GM23338 (cell line): ENCODE data around the gene DEXI. TPM values are rescaled to one million over a fixed set of nuclear protein-coding genes. Genes with fewer than 3 reads are reported as not detected.

Experiments used
- ATAC-seq: fragments of 200-7000 bp; cut with Tn5 transposase; 3 replicates; pipeline ENCODE4 v1.9.1; 2020
- DNase-seq: peaks from one replicate; pipeline ENCODE4 v3.0.0-alpha.2; 2015; ENCODE audit warnings: low spot score
- H2AFZ ChIP-seq: fragments of 200-600 bp; sonication (generic); 2 replicates; pipeline ENCODE4 v1.8.0; 2016; ENCODE audit warnings: antibody characterized with exemption, mild to moderate bottlenecking, moderate library complexity
- H3F3A ChIP-seq: fragments of 200-600 bp; sonication (generic); replicated peaks from 2 replicates; pipeline ENCODE4 v1.8.0; 2017; ENCODE audit warnings: antibody characterized with exemption, mixed run types, low read depth
- H3K27ac ChIP-seq: fragments of 200-600 bp; sonication (generic); 2 replicates; pipeline ENCODE4 v1.6.1; 2016; ENCODE audit warnings: low read depth
- H3K27me3 ChIP-seq: fragments of 200-600 bp; sonication (generic); 2 replicates; pipeline ENCODE4 v1.8.0; 2016; ENCODE audit warnings: mild to moderate bottlenecking, mixed run types, moderate library complexity; ENCODE audit not compliant: insufficient read depth
- H3K36me3 ChIP-seq: fragments of 200-600 bp; sonication (generic); 2 replicates; pipeline ENCODE4 v1.8.0; 2016; ENCODE audit warnings: mild to moderate bottlenecking; ENCODE audit not compliant: insufficient read depth
- H3K4me1 ChIP-seq: fragments of 200-600 bp; sonication (generic); 2 replicates; pipeline ENCODE4 v1.8.0; 2016; ENCODE audit warnings: mild to moderate bottlenecking, moderate library complexity; ENCODE audit not compliant: insufficient read depth
- H3K4me2 ChIP-seq: fragments of 200-600 bp; sonication (generic); 2 replicates; pipeline ENCODE4 v1.7.1; 2017; ENCODE audit warnings: mixed run types
- H3K4me3 ChIP-seq: fragments of 200-600 bp; sonication (generic); 2 replicates; pipeline ENCODE4 v1.6.1; 2016; ENCODE audit warnings: mixed run types
- H3K79me2 ChIP-seq: fragments of 200-600 bp; sonication (generic); replicated peaks from 2 replicates; pipeline ENCODE4 v1.8.0; 2017; ENCODE audit warnings: mild to moderate bottlenecking; ENCODE audit not compliant: insufficient read depth
- H3K9me2 ChIP-seq: fragments of 200-600 bp; sonication (generic); 2 replicates; pipeline ENCODE4 v1.8.0; 2017; ENCODE audit not compliant: insufficient read depth
- H4K20me1 ChIP-seq: fragments of 200-600 bp; sonication (generic); replicated peaks from 2 replicates; pipeline ENCODE4 v1.8.0; 2017; ENCODE audit warnings: mild to moderate bottlenecking; ENCODE audit not compliant: insufficient read depth
- H3K27ac Mint-ChIP-seq: 2 replicates; pipeline ENCODE4 v1.8.0; 2020; ENCODE audit warnings: inconsistent platforms, mild to moderate bottlenecking, moderate library complexity, mixed read lengths
- H3K27me3 Mint-ChIP-seq: 3 replicates; pipeline ENCODE4 v1.8.0; 2022; ENCODE audit warnings: low read depth, mild to moderate bottlenecking, moderate library complexity, mixed read lengths, inconsistent platforms; ENCODE audit not compliant: insufficient read depth, poor library complexity
- H3K36me3 Mint-ChIP-seq: 3 replicates; pipeline ENCODE4 v1.8.0; 2021; ENCODE audit warnings: low read depth, mild to moderate bottlenecking, inconsistent platforms, moderate library complexity, mixed read lengths
- H3K4me1 Mint-ChIP-seq: 3 replicates; pipeline ENCODE4 v1.8.0; 2020; ENCODE audit warnings: mild to moderate bottlenecking, inconsistent platforms, mixed read lengths
- H3K4me3 Mint-ChIP-seq: 3 replicates; pipeline ENCODE4 v1.8.0; 2021; ENCODE audit warnings: moderate library complexity, mild to moderate bottlenecking, inconsistent platforms, mixed read lengths
- H3K9me3 Mint-ChIP-seq: 3 replicates; pipeline ENCODE4 v1.8.0; 2020; ENCODE audit warnings: moderate library complexity, mild to moderate bottlenecking, inconsistent platforms, mixed read lengths
- CTCF ChIP-seq, 2 experiments: fragments of 200-600 bp in 1 of 2; sonication (generic) in 1 of 2; conservative IDR thresholded peaks; 2 replicates each; pipeline versions ENCODE4 v1.5.1 to v1.6.1; 2016 to 2017; ENCODE audit warnings: antibody characterized with exemption in 2 of 2, low read depth in 2 of 2, mild to moderate bottlenecking in 2 of 2, moderate library complexity in 1 of 2
- EZH2phosphoT487 ChIP-seq: fragments of 200-600 bp; sonication (generic); IDR thresholded peaks from one replicate; pipeline ENCODE4 v1.8.1; 2018; ENCODE audit warnings: antibody characterized with exemption; ENCODE audit not compliant: unreplicated experiment
- NANOG ChIP-seq: IDR thresholded peaks from 2 replicates; pipeline ENCODE4 v1.6.1; 2016; ENCODE audit warnings: antibody characterized with exemption, borderline replicate concordance
- REST ChIP-seq: IDR thresholded peaks from one replicate; pipeline ENCODE4 v1.6.1; 2018; ENCODE audit warnings: antibody characterized with exemption; ENCODE audit not compliant: unreplicated experiment
- polyA plus RNA-seq: library from polyadenylated mRNA; unstranded; fragments of >200 nt; fragmentation: Nextera tagmentation; extraction: Ambion mirVana; gene quantifications from 2 replicates; pipeline ENCODE4 v1.2.1, GENCODE V29; 2016
- total RNA-seq: library from RNA; depleted of rRNA; stranded (reverse); fragments of >200 nt; shearing (Covaris generic); gene quantifications from 2 replicates; pipeline ENCODE4 v1.2.3, GENCODE V29; 2014
- TF ChIP-seq, protein P1 (sequence below): fragments of 250-450 bp; sonication (Bioruptor Pico); IDR thresholded peaks from 2 replicates; pipeline ENCODE4 v1.5.0; 2020; ENCODE audit warnings: mild to moderate bottlenecking, moderate library complexity

DEXI gene
- total and polyA plus RNA-seq, 2 experiments from 2014 or later: 26.5 to 58.2 TPM

GRCh38 chr16:10895053-10895946 lies 47.0 kb downstream of the DEXI start:
- no peaks in the 10 kb centered on the region; the same call in 2 of the 3 replicates for H3K9me3 Mint-ChIP-seq
- no peaks in the 10 kb centered on the region; the same call in 2 of the 3 replicates for H3K36me3 Mint-ChIP-seq
- H3K4me3 ChIP-seq: no peak overlapping the region
- H3K4me1 ChIP-seq: peaks cover 3% of the 10 kb centered on the region; the same call in 1 of the 2 replicates
- peaks cover 11% of the 10 kb centered on the region for H3K4me1 Mint-ChIP-seq
- no peak overlapping the region for H3K27ac ChIP-seq
- H3K27me3 Mint-ChIP-seq: peaks cover 10% of the 10 kb centered on the region
- no peaks in the 10 kb centered on the region for H3F3A ChIP-seq
- no peaks in the 10 kb centered on the region for H4K20me1 ChIP-seq
- H3K4me2 ChIP-seq: no peak overlapping the region
- H2AFZ ChIP-seq: 0 out of 2 replicates have a peak overlapping the region, but pooled peaks have one; percentile 32
- H3K4me3 Mint-ChIP-seq: no peak overlapping the region
- ATAC-seq (peak; percentile 98), DNase-seq (peak; percentile 89)
- no peak overlapping the region for H3K27ac Mint-ChIP-seq
- no peak for TF ChIP-seq NANOG
- TF ChIP-seq REST: peak; percentile 95
- H3K79me2 ChIP-seq: no peaks in the 10 kb centered on the region
- H3K9me2 ChIP-seq: no peaks in the 10 kb centered on the region
- no peaks in the 10 kb centered on the region for H3K36me3 ChIP-seq
- H3K27me3 ChIP-seq: no peaks in the 10 kb centered on the region

GRCh38 chr16:10892782-10893318 lies 49.4 kb downstream of the DEXI start:
- Mint-ChIP-seq H3K4me1 (peaks cover 11% of the 10 kb centered on the region), H3K27me3 (peaks cover 9% of the 10 kb centered on the region), H3K27ac (no peak overlapping the region), H3K36me3 (no peaks in the 10 kb centered on the region), H3K9me3 (no peaks in the 10 kb centered on the region; the same call in 2 of the 3 replicates), H3K4me3 (no peak overlapping the region)
- Histone ChIP-seq H3F3A (no peaks in the 10 kb centered on the region), H3K79me2 (no peaks in the 10 kb centered on the region), H3K4me2 (no peak overlapping the region), H3K9me2 (no peaks in the 10 kb centered on the region), H4K20me1 (no peaks in the 10 kb centered on the region), H3K4me3 (no peak overlapping the region), H3K27ac (no peak overlapping the region), H2AFZ (no peak overlapping the region), H3K4me1 (peaks cover 3% of the 10 kb centered on the region; the same call in 1 of the 2 replicates), H3K27me3 (no peaks in the 10 kb centered on the region), H3K36me3 (no peaks in the 10 kb centered on the region)
- ATAC-seq (no peak), DNase-seq (peak; percentile 17)
- TF ChIP-seq, protein P1, sequence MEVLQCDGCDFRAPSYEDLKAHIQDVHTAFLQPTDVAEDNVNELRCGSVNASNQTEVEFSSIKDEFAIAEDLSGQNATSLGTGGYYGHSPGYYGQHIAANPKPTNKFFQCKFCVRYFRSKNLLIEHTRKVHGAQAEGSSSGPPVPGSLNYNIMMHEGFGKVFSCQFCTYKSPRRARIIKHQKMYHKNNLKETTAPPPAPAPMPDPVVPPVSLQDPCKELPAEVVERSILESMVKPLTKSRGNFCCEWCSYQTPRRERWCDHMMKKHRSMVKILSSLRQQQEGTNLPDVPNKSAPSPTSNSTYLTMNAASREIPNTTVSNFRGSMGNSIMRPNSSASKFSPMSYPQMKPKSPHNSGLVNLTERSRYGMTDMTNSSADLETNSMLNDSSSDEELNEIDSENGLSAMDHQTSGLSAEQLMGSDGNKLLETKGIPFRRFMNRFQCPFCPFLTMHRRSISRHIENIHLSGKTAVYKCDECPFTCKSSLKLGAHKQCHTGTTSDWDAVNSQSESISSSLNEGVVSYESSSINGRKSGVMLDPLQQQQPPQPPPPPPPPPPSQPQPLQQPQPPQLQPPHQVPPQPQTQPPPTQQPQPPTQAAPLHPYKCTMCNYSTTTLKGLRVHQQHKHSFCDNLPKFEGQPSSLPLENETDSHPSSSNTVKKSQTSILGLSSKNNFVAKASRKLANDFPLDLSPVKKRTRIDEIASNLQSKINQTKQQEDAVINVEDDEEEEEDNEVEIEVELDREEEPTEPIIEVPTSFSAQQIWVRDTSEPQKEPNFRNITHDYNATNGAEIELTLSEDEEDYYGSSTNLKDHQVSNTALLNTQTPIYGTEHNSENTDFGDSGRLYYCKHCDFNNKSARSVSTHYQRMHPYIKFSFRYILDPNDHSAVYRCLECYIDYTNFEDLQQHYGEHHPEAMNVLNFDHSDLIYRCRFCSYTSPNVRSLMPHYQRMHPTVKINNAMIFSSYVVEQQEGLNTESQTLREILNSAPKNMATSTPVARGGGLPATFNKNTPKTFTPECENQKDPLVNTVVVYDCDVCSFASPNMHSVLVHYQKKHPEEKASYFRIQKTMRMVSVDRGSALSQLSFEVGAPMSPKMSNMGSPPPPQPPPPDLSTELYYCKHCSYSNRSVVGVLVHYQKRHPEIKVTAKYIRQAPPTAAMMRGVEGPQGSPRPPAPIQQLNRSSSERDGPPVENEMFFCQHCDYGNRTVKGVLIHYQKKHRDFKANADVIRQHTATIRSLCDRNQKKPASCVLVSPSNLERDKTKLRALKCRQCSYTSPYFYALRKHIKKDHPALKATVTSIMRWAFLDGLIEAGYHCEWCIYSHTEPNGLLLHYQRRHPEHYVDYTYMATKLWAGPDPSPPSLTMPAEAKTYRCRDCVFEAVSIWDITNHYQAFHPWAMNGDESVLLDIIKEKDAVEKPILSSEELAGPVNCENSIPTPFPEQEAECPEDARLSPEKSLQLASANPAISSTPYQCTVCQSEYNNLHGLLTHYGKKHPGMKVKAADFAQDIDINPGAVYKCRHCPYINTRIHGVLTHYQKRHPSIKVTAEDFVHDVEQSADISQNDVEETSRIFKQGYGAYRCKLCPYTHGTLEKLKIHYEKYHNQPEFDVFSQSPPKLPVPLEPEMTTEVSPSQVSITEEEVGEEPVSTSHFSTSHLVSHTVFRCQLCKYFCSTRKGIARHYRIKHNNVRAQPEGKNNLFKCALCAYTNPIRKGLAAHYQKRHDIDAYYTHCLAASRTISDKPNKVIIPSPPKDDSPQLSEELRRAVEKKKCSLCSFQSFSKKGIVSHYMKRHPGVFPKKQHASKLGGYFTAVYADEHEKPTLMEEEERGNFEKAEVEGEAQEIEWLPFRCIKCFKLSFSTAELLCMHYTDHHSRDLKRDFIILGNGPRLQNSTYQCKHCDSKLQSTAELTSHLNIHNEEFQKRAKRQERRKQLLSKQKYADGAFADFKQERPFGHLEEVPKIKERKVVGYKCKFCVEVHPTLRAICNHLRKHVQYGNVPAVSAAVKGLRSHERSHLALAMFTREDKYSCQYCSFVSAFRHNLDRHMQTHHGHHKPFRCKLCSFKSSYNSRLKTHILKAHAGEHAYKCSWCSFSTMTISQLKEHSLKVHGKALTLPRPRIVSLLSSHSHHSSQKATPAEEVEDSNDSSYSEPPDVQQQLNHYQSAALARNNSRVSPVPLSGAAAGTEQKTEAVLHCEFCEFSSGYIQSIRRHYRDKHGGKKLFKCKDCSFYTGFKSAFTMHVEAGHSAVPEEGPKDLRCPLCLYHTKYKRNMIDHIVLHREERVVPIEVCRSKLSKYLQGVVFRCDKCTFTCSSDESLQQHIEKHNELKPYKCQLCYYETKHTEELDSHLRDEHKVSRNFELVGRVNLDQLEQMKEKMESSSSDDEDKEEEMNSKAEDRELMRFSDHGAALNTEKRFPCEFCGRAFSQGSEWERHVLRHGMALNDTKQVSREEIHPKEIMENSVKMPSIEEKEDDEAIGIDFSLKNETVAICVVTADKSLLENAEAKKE: no peak
- TF ChIP-seq EZH2phosphoT487 (no peak), CTCF (conservative IDR thresholded peaks at IDR 0.05; ENCODE audit: low read depth in 2 of 2) (peak in 1 of 2 experiments; percentile 19; a peak in 2 of 4 replicates)
